ENCODE results near the gene MBP. TPM values are rescaled to one million over a fixed set of nuclear protein-coding genes. Genes with fewer than 3 reads are reported as not detected.

The MBP gene
- total RNA-seq, 1 experiment from 2014 or later, result 31.6 TPM

DNA sequence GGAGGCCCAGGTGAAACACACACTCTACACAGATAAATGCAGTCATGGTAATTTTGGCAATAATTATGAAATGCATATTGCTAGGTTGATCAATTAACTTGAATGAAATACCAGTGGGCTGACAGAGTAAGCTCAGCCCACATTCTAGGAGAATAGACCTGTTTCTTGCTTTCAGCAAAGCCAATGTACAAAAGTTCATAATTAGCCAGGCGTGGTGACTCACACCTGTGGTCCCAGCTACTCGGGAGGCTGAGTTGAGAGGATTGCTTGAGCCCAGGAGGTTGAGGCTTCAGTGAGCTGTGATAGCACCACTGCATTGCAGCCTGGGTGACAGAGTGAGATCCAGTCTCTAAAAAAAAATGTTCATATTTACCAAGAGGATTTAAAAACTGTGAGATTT, 15.7 kb upstream of the MBP start:
- POLR2A ChIA-PET, result no interaction called here
- CTCF ChIA-PET, result interaction anchor here (1.1 to 2.6 kb wide), 2 partner anchors 64 to 147 kb away, joined by 4 to 9 read pairs; no protein-coding TSS in a partner anchor

DNA sequence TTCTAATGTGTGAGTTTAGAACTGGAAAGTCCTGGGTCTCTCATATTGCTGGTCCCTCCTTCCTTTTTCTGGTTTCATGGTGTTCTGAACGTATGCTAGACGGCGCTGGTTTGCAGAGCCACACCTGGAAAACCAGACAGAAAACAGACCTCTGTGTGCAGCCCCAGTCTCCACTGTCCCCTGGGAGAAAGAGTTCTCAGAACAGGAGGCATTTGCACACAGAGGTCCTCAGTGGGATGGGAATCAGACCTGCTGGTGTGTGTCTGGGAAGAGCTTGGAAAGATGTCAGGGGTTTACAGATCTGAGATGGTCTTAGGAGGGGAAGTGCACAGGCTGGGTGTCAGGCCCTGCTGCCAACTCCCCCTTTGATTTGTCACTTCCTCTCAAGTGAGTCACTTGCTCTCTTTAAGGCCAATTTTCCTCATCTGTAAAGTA, 14.9 kb upstream of the MBP start:
- Mint-ChIP-seq H3K4me3 (ENCODE audit: unreplicated experiment) (no peak overlapping the region), H3K9me3 (ENCODE audit: unreplicated experiment) (peaks cover 8% of the 10 kb centered on the region), H3K27ac (ENCODE audit: low read depth, unreplicated experiment) (no peak overlapping the region), H3K4me1 (ENCODE audit: insufficient read depth, unreplicated experiment) (peaks cover 6% of the 10 kb centered on the region), H3K36me3 (ENCODE audit: insufficient read depth, unreplicated experiment) (no peaks in the 10 kb centered on the region), H3K27me3 (ENCODE audit: insufficient read depth, unreplicated experiment) (peaks cover 11% of the 10 kb centered on the region)
- POLR2A ChIA-PET, result interaction anchor here (1.1 kb wide), 1 partner anchor 15 kb away, joined by 3 read pairs; the partner anchor contains the start of gene MBP
- DNase-seq (ENCODE audit: unreplicated experiment), result no peak
- no TSS peak for BruUV-seq (replicated peaks)
- CTCF ChIA-PET, result interaction anchor here (1.1 to 2.6 kb wide), 3 partner anchors 64 to 147 kb away, joined by 4 to 9 read pairs (median 5); no protein-coding TSS in a partner anchor
- TF ChIP-seq, protein P1, sequence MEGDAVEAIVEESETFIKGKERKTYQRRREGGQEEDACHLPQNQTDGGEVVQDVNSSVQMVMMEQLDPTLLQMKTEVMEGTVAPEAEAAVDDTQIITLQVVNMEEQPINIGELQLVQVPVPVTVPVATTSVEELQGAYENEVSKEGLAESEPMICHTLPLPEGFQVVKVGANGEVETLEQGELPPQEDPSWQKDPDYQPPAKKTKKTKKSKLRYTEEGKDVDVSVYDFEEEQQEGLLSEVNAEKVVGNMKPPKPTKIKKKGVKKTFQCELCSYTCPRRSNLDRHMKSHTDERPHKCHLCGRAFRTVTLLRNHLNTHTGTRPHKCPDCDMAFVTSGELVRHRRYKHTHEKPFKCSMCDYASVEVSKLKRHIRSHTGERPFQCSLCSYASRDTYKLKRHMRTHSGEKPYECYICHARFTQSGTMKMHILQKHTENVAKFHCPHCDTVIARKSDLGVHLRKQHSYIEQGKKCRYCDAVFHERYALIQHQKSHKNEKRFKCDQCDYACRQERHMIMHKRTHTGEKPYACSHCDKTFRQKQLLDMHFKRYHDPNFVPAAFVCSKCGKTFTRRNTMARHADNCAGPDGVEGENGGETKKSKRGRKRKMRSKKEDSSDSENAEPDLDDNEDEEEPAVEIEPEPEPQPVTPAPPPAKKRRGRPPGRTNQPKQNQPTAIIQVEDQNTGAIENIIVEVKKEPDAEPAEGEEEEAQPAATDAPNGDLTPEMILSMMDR (IDR thresholded peaks at IDR 0.05; ENCODE audit: unreplicated experiment), result no peak
- intact Hi-C loops (cut with micrococcal nuclease), result no loop called here

More for the DNA sequence above, 15.7 kb upstream of the MBP start:
- BruUV-seq (replicated peaks), result no TSS peak
- no peak overlapping the region for H3K27ac Mint-ChIP-seq (ENCODE audit: low read depth, unreplicated experiment)
- H3K4me1 Mint-ChIP-seq (ENCODE audit: insufficient read depth, unreplicated experiment), result peaks cover 6% of the 10 kb centered on the region
- TF ChIP-seq, protein P1 (IDR thresholded peaks at IDR 0.05; ENCODE audit: unreplicated experiment), result no peak
- H3K27me3 Mint-ChIP-seq (ENCODE audit: insufficient read depth, unreplicated experiment), result peaks cover 11% of the 10 kb centered on the region
- no peak for DNase-seq (ENCODE audit: unreplicated experiment)
- H3K36me3 Mint-ChIP-seq (ENCODE audit: insufficient read depth, unreplicated experiment), result no peaks in the 10 kb centered on the region
- peaks cover 8% of the 10 kb centered on the region for H3K9me3 Mint-ChIP-seq (ENCODE audit: unreplicated experiment)
- intact Hi-C loops (cut with micrococcal nuclease), result no loop called here
- H3K4me3 Mint-ChIP-seq (ENCODE audit: unreplicated experiment), result no peak overlapping the region

DNA sequence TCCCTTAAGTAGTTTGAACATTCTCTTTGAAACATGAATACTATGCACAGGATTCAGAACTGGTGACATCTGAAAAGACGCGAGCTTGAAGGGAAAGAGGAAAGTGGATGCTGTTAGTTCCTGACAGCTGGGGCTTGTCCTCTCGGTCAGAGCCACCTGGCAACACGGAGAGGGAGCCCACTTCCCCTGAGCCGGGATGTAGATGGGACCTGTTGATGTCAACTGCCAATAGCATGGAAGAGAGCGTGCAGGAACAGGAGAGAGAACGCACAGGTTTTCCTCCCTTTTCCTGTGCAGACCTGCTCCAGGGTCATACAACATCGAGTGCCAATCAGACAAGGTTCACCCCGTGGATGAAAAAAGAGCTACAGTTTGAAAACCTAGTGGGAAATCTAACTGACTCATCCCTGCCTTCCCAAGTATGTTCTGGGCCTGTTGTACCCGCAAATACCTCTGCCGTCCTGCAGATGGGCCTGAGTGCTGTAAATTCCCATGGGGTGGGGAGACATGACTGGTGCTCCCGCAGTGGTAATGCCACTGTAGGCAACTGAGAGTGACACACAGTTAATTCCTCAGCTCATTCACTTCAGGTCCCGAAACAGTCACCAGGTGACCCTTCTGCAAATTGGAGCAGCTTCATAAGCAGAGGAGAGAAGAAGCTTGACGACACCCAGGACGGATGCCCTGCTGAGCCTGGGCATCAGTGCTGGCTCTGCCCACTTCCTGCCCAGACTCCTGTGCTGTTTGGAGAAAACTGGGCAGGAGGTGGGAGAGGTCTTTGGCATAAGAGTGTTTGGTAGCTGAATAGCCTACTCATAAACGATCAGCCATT, 13.9 kb upstream of the MBP start:
- BruUV-seq (replicated peaks), result no TSS peak
- Mint-ChIP-seq H3K27me3 (ENCODE audit: insufficient read depth, unreplicated experiment) (peaks cover 6% of the 10 kb centered on the region), H3K4me3 (ENCODE audit: unreplicated experiment) (no peak overlapping the region), H3K4me1 (ENCODE audit: insufficient read depth, unreplicated experiment) (peaks cover 6% of the 10 kb centered on the region), H3K27ac (ENCODE audit: low read depth, unreplicated experiment) (no peak overlapping the region), H3K9me3 (ENCODE audit: unreplicated experiment) (peaks cover 8% of the 10 kb centered on the region), H3K36me3 (ENCODE audit: insufficient read depth, unreplicated experiment) (no peaks in the 10 kb centered on the region)
- ChIA-PET POLR2A (interaction anchor here (1.1 kb wide), 1 partner anchor 14 kb away, joined by 3 read pairs; the partner anchor contains the start of gene MBP), CTCF (interaction anchor here (1.2 to 2.6 kb wide), 2 partner anchors 65 to 146 kb away, joined by 5 to 9 read pairs; no protein-coding TSS in a partner anchor)
- intact Hi-C loops (cut with micrococcal nuclease), result no loop called here
- TF ChIP-seq, protein P1 (IDR thresholded peaks at IDR 0.05; ENCODE audit: unreplicated experiment), result no peak
- no peak for DNase-seq (ENCODE audit: unreplicated experiment)

DNA sequence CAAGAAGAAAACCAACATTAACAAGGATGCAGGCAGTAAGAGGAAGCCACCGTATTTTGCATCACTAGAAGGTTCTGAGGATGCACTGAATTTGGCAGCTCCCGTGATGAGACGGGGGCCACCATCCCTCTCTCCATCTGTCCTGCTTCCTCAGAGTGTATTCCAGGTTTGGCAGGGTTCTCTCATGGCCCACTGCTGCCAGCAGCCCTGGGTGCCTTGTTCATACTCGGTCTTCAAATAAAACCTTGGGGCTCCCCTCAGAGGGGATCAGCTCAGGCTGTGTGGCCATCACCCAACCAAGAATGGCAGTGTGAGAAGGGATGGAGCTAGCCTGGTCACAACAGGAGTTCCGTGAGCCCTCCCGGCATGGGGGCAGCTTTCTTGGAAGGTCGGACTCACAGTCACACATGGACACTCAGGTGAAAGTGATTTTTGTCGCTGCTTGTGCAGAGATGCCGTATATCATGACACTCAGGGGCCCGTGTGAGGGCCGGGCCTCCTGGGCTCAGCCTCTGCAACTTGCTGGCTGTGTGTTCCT, 12.8 kb upstream of the MBP start:
- intact Hi-C loops (cut with micrococcal nuclease), result no loop called here
- no peak for DNase-seq (ENCODE audit: unreplicated experiment)
- no peaks in the 10 kb centered on the region for H3K36me3 Mint-ChIP-seq (ENCODE audit: insufficient read depth, unreplicated experiment)
- TF ChIP-seq, protein P1 (IDR thresholded peaks at IDR 0.05; ENCODE audit: unreplicated experiment), result no peak
- ChIA-PET POLR2A (no interaction called here), CTCF (no interaction called here)
- peaks cover 8% of the 10 kb centered on the region for H3K9me3 Mint-ChIP-seq (ENCODE audit: unreplicated experiment)
- H3K27ac Mint-ChIP-seq (ENCODE audit: low read depth, unreplicated experiment), result no peak overlapping the region
- peaks cover 12% of the 10 kb centered on the region for H3K4me1 Mint-ChIP-seq (ENCODE audit: insufficient read depth, unreplicated experiment)
- no peaks in the 10 kb centered on the region for H3K27me3 Mint-ChIP-seq (ENCODE audit: insufficient read depth, unreplicated experiment)
- no peak overlapping the region for H3K4me3 Mint-ChIP-seq (ENCODE audit: unreplicated experiment)
- BruUV-seq (replicated peaks), result no TSS peak
